CD8-positive, alpha-beta memory T cell (primary cell): ENCODE measurements around the gene GRAMD1C. TPM values are rescaled to one million over a fixed set of nuclear protein-coding genes. Genes with fewer than 3 reads are reported as not detected.

Source experiments
- CTCF ChIA-PET: fragments of 350-600 bp; sonication (Branson Sonifier 250); formaldehyde crosslinking; loops from one replicate; lab custom pipeline; 2021; ENCODE audit warnings: antibody characterized with exemption; lab: Charles Lee
- POLR2A ChIA-PET: fragments of 350-600 bp; sonication (Branson Sonifier 250); formaldehyde crosslinking; loops from one replicate; lab custom pipeline; 2021; ENCODE audit warnings: antibody characterized with exemption; lab: Charles Lee
- DNase-seq, 5 donors: peaks; one replicate each; pipeline versions ENCODE4 v3.0.0 to v3.0.0-alpha.2; 2020 to 2022; ENCODE audit warnings: mixed read lengths in 1 of 5
- H3K27ac ChIP-seq: one replicate; pipeline ENCODE4 v1.7.0; 2013; ENCODE audit warnings: low read depth, mild to moderate bottlenecking, low read length, moderate library complexity
- H3K27me3 ChIP-seq: 2 replicates; pipeline ENCODE4 v1.7.0; 2013; ENCODE audit warnings: low read length, mild to moderate bottlenecking; ENCODE audit not compliant: insufficient read depth, poor library complexity, severe bottlenecking
- H3K36me3 ChIP-seq: 2 replicates; pipeline ENCODE4 v1.7.0; 2013; ENCODE audit warnings: mild to moderate bottlenecking, low read length, moderate library complexity; ENCODE audit not compliant: insufficient read depth
- H3K4me1 ChIP-seq: 2 replicates; pipeline ENCODE4 v1.7.0; 2013; ENCODE audit warnings: mild to moderate bottlenecking, low read length, moderate library complexity; ENCODE audit not compliant: insufficient read depth
- H3K4me3 ChIP-seq: 2 replicates; pipeline ENCODE4 v1.7.0; 2013; ENCODE audit warnings: mild to moderate bottlenecking, low read length
- H3K9me3 ChIP-seq: 2 replicates; pipeline ENCODE4 v1.7.0; 2013; ENCODE audit warnings: mild to moderate bottlenecking, low read length
- H3K27ac Mint-ChIP-seq, 8 donors: one replicate each; pipeline ENCODE4 v1.8.0; 2020 to 2021; ENCODE audit warnings: mixed read lengths in 8 of 8, mild to moderate bottlenecking in 6 of 8, inconsistent platforms in 3 of 8, moderate library complexity in 3 of 8
- H3K27me3 Mint-ChIP-seq, 2 donors: one replicate each; pipeline ENCODE4 v1.8.0; 2020 to 2021; ENCODE audit warnings: mixed read lengths in 2 of 2, mild to moderate bottlenecking in 1 of 2, moderate library complexity in 1 of 2
- H3K36me3 Mint-ChIP-seq, 3 donors: one replicate each; pipeline ENCODE4 v1.8.0; 2020 to 2021; ENCODE audit warnings: mixed read lengths in 3 of 3, inconsistent platforms in 1 of 3, mild to moderate bottlenecking in 1 of 3
- H3K4me1 Mint-ChIP-seq, 3 donors: one replicate each; pipeline ENCODE4 v1.8.0; 2020 to 2021; ENCODE audit warnings: mixed read lengths in 3 of 3, inconsistent platforms in 1 of 3, mild to moderate bottlenecking in 1 of 3
- H3K4me3 Mint-ChIP-seq, 7 donors: one replicate each; pipeline ENCODE4 v1.8.0; 2020 to 2021; ENCODE audit warnings: mixed read lengths in 7 of 7, mild to moderate bottlenecking in 6 of 7, moderate library complexity in 4 of 7, inconsistent platforms in 2 of 7
- H3K9me3 Mint-ChIP-seq, 5 donors: one replicate each; pipeline ENCODE4 v1.8.0; 2020 to 2022; ENCODE audit warnings: mixed read lengths in 5 of 5, mild to moderate bottlenecking in 3 of 5, moderate library complexity in 2 of 5, inconsistent platforms in 1 of 5
- polyA plus RNA-seq: library from polyadenylated mRNA; unstranded; fragments of 300-500 nt; fragmentation: Illumina TruSeq; gene quantifications from one replicate; pipeline ENCODE4 v1.2.3, GENCODE V29; 2021
- total RNA-seq, 2 experiments: library from RNA; stranded (reverse); gene quantifications; one replicate each; pipeline ENCODE4 v1.2.3, GENCODE V29; 2021

GRAMD1C gene
- total and polyA plus RNA-seq, 3 experiments from 2014 or later: 0.47 to 0.81 (median 0.68) TPM

DNA sequence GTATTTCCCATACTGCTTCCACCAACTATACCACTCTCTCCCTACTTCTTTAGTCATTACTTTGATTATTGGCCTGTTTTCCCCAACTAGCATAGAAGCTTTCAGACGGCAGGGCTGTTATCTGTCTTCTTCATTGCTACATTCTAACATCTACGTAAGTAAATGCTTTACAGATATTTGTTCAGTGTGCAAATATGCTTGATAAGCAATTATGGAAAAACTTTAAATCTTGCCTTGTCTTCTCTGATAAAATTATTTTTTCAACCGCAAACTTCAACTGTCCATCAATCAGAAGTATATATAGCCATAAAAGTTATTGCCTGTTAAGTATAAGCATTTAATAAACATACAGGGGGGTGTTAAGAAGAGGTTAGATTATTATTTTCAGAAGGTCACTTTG lies 145.0 kb downstream of the GRAMD1C start:
- H3K27me3 ChIP-seq: no peaks in the 10 kb centered on the region
- POLR2A ChIA-PET: no interaction called here
- no peaks in the 10 kb centered on the region for H3K4me1 ChIP-seq
- Mint-ChIP-seq H3K4me3 (no peak overlapping the region), H3K9me3 (peaks cover 0 to 3% (median 0%) of the 10 kb centered on the region in 5 donors), H3K36me3 (peaks cover 27 to 45% (median 30%) of the 10 kb centered on the region in 3 donors), H3K27me3 (no peaks in the 10 kb centered on the region), H3K27ac (no peak overlapping the region), H3K4me1 (peaks cover 3 to 17% (median 8%) of the 10 kb centered on the region in 3 donors)
- H3K36me3 ChIP-seq: no peaks in the 10 kb centered on the region
- CTCF ChIA-PET: no interaction called here
- DNase-seq: no peak
- H3K9me3 ChIP-seq: no peaks in the 10 kb centered on the region
- H3K27ac ChIP-seq: no peak overlapping the region
- no peak overlapping the region for H3K4me3 ChIP-seq

DNA sequence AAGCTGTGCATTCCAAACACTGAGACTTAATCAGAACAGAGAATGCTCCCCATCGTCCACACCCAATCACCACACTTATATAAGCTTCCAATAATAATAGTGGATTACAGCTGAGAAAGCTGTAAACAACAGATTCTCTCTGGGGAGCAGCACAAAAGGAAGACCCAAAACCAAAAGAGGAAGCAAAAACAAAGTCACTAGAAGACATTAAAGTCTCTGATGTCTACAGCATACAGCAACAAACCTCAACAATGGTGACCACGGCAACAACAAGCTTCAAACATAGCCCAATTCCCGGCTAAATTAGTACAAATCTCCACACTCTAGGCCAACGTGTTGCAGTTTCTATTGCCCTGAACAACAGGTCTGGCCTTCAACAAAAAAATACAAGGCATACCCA lies 147.0 kb downstream of the GRAMD1C start:
- Histone ChIP-seq H3K4me1 (no peaks in the 10 kb centered on the region), H3K36me3 (no peaks in the 10 kb centered on the region), H3K4me3 (no peak overlapping the region), H3K9me3 (no peaks in the 10 kb centered on the region), H3K27me3 (no peaks in the 10 kb centered on the region), H3K27ac (no peak overlapping the region)
- POLR2A ChIA-PET: no interaction called here
- Mint-ChIP-seq H3K4me3 (peak overlapping the region in 1 of 7 donors; percentile 1), H3K27me3 (no peaks in the 10 kb centered on the region), H3K4me1 (peaks cover 3 to 17% (median 8%) of the 10 kb centered on the region in 3 donors), H3K27ac (peak overlapping the region in 6 of 8 donors; percentile 35 to 91 (median 74)), H3K9me3 (peaks cover 0 to 3% (median 0%) of the 10 kb centered on the region in 5 donors), H3K36me3 (peaks cover 22 to 29% (median 27%) of the 10 kb centered on the region in 3 donors)
- CTCF ChIA-PET: interaction anchor here (0.6 kb wide), 1 partner anchor 151 kb away, joined by 3 read pairs; no protein-coding TSS in a partner anchor
- DNase-seq: peak in 1 of 5 donors; percentile 8

Other genes with a start within 250 kb of the GRAMD1C start
- gene USF3, start 142.1 kb upstream of the GRAMD1C start, total RNA-seq: 10 to 100 TPM; 11.2 to 13.2 TPM
- gene USF3, start 142.1 kb upstream of the GRAMD1C start, polyA plus RNA-seq: 4.9 TPM
- 100 to 1,000 TPM; 194 to 199 TPM for gene NAA50, start 92.5 kb upstream of the GRAMD1C start, total RNA-seq
- 77.7 TPM for gene NAA50, start 92.5 kb upstream of the GRAMD1C start, polyA plus RNA-seq
- 10 to 100 TPM; 45.4 to 48.0 TPM for gene ATP6V1A, start 91.8 kb upstream of the GRAMD1C start, total RNA-seq
- 34.0 TPM for gene ATP6V1A, start 91.8 kb upstream of the GRAMD1C start, polyA plus RNA-seq
- 1 to 10 TPM; 4.3 TPM for gene ZDHHC23, start 109.2 kb downstream of the GRAMD1C start, total RNA-seq
- gene ZDHHC23, start 109.2 kb downstream of the GRAMD1C start, polyA plus RNA-seq: 1.1 TPM
- gene CCDC191, start 217.7 kb downstream of the GRAMD1C start, total RNA-seq: 1 to 10 TPM; 1.4 to 1.5 TPM
- gene CCDC191, start 217.7 kb downstream of the GRAMD1C start, polyA plus RNA-seq: 1.2 TPM
- 10 to 100 TPM; 48.0 to 51.3 TPM for gene QTRT2, start 217.9 kb downstream of the GRAMD1C start, total RNA-seq
- gene QTRT2, start 217.9 kb downstream of the GRAMD1C start, polyA plus RNA-seq: 10.8 TPM